Sigmoid colon (tissue), 4 donors: ENCODE results near the gene TMCO6.

Experiments used
- POLR2AphosphoS5 ChIP-seq, 4 donors: sonication (generic); formaldehyde crosslinking; IDR thresholded peaks; one replicate each; pipeline ENCODE4 v1.6.1; 2017; ENCODE audit warnings: antibody characterized with exemption in 4 of 4
- TF ChIP-seq, protein P1 (sequence below), 4 experiments: fragments of 450-650 bp in 3 of 4; fragments of 200-600 bp in 1 of 4; IDR thresholded peaks; one replicate each; pipeline ENCODE4 v1.5.1; 2016 to 2019; ENCODE audit warnings: antibody characterized with exemption in 4 of 4, mild to moderate bottlenecking in 3 of 4, moderate library complexity in 2 of 4

DNA sequence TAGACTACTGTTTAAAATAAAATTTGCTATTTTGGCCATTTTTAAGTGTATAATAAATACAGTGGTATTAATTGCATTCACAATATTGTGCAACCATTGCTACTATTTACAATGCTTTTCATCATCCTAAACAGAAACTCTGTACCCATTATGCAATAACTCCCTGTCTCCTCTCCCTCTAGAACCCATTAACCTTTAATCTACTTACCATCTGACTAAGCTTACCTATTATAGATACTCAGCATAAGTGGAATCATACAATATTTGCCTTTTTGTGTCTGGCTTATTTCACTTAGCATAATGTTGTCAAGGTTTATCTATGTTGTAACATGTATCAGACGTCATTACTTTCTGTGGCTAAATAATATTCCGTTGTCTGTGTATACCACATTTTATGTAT lies 32.2 kb upstream of the TMCO6 start:
- TF ChIP-seq, protein P1, sequence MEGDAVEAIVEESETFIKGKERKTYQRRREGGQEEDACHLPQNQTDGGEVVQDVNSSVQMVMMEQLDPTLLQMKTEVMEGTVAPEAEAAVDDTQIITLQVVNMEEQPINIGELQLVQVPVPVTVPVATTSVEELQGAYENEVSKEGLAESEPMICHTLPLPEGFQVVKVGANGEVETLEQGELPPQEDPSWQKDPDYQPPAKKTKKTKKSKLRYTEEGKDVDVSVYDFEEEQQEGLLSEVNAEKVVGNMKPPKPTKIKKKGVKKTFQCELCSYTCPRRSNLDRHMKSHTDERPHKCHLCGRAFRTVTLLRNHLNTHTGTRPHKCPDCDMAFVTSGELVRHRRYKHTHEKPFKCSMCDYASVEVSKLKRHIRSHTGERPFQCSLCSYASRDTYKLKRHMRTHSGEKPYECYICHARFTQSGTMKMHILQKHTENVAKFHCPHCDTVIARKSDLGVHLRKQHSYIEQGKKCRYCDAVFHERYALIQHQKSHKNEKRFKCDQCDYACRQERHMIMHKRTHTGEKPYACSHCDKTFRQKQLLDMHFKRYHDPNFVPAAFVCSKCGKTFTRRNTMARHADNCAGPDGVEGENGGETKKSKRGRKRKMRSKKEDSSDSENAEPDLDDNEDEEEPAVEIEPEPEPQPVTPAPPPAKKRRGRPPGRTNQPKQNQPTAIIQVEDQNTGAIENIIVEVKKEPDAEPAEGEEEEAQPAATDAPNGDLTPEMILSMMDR (IDR thresholded peaks at IDR 0.05) = no peak
- no peak for TF ChIP-seq POLR2AphosphoS5 (IDR thresholded peaks at IDR 0.05)
